SJCRH30 (cell line): ENCODE measurements around the gene NDUFS7. TPM values are rescaled to one million over a fixed set of nuclear protein-coding genes. Genes with fewer than 3 reads are reported as not detected.

Source experiments
- DNase-seq, 2 experiments: peaks; one replicate each; pipeline ENCODE4 v3.0.0-alpha.2; 2015 to 2020
- H3K27ac ChIP-seq: fragments of 250-450 bp; sonication (Bioruptor Pico); 2 replicates; pipeline ENCODE4 v1.5.1; 2020; ENCODE audit warnings: mild to moderate bottlenecking, moderate library complexity
- H3K27me3 ChIP-seq: fragments of 250-450 bp; sonication (Bioruptor Pico); 2 replicates; pipeline ENCODE4 v1.5.1; 2020; ENCODE audit warnings: mild to moderate bottlenecking, moderate library complexity
- H3K36me3 ChIP-seq: fragments of 250-450 bp; sonication (Bioruptor Pico); 2 replicates; pipeline ENCODE4 v1.5.1; 2020; ENCODE audit warnings: mild to moderate bottlenecking, moderate library complexity
- H3K4me1 ChIP-seq: fragments of 250-450 bp; sonication (Bioruptor Pico); 2 replicates; pipeline ENCODE4 v1.5.1; 2020; ENCODE audit warnings: mild to moderate bottlenecking, moderate library complexity
- H3K4me3 ChIP-seq: fragments of 250-450 bp; sonication (Bioruptor Pico); 2 replicates; pipeline ENCODE4 v1.5.1; 2020; ENCODE audit warnings: mild to moderate bottlenecking, moderate library complexity
- H3K9me3 ChIP-seq: fragments of 250-450 bp; sonication (Bioruptor Pico); replicated peaks from 2 replicates; pipeline ENCODE4 v1.5.1; 2020; ENCODE audit warnings: mild to moderate bottlenecking, moderate library complexity
- total RNA-seq: library from RNA; depleted of rRNA; stranded (reverse); fragments of >200 nt; shearing (Covaris generic); gene quantifications from 2 replicates; pipeline ENCODE4 v1.2.3, GENCODE V29; 2014; rRNA removed

The NDUFS7 gene
- total RNA-seq, 1 experiment from 2014 or later = 31.4 TPM

- H3K9me3 ChIP-seq = no peaks in the 10 kb centered on the region
- H3K4me3 ChIP-seq = no peak overlapping the region
- H3K4me1 ChIP-seq = peaks cover 3% of the 10 kb centered on the region; the same call in 1 of the 2 replicates
- peaks cover 44% of the 10 kb centered on the region for H3K36me3 ChIP-seq
- H3K27ac ChIP-seq = no peak overlapping the region
- no peak for DNase-seq
- no peaks in the 10 kb centered on the region for H3K27me3 ChIP-seq
Observed at GRCh38 chr19:1441677-1442438, 58.2 kb downstream of the NDUFS7 start.

Other genes starting within 250 kb of the NDUFS7 start
- 15.0 and 17.1 TPM in 2 replicates for gene SBNO2, start 209.6 kb upstream of the NDUFS7 start, total RNA-seq
- 40.4 and 43.6 TPM in 2 replicates for gene STK11, start 178.1 kb upstream of the NDUFS7 start, total RNA-seq
- 1.2 and 1.9 TPM in 2 replicates for gene CBARP, start 145.9 kb upstream of the NDUFS7 start, total RNA-seq
- gene ATP5F1D, start 142.2 kb upstream of the NDUFS7 start, total RNA-seq = 25.5 and 32.2 TPM in 2 replicates
- 9.1 TPM in 2 replicates for gene MIDN, start 135.3 kb upstream of the NDUFS7 start, total RNA-seq
- gene CIRBP, start 114.6 kb upstream of the NDUFS7 start, total RNA-seq = 159 and 181 TPM in 2 replicates
- gene FAM174C, start 108.4 kb upstream of the NDUFS7 start, total RNA-seq = 22.3 and 25.1 TPM in 2 replicates
- gene EFNA2, start 98.0 kb upstream of the NDUFS7 start, total RNA-seq = 1.0 and 2.8 TPM in 2 replicates
- 13.7 and 15.2 TPM in 2 replicates for gene GAMT, start 17.6 kb downstream of the NDUFS7 start, total RNA-seq
- 132 and 138 TPM in 2 replicates for gene DAZAP1, start 23.7 kb downstream of the NDUFS7 start, total RNA-seq
- gene RPS15, start 54.5 kb downstream of the NDUFS7 start, total RNA-seq = 1,359 and 1,591 TPM in 2 replicates
- gene APC2, start 66.2 kb downstream of the NDUFS7 start, total RNA-seq = 0.13 and 0.24 TPM in 2 replicates
- 26.6 and 29.4 TPM in 2 replicates for gene C19orf25, start 95.3 kb downstream of the NDUFS7 start, total RNA-seq
- gene PCSK4, start 106.4 kb downstream of the NDUFS7 start, total RNA-seq = 0.58 and 1.1 TPM in 2 replicates
- 0.41 and 0.45 TPM in 2 replicates for gene REEP6, start 107.3 kb downstream of the NDUFS7 start, total RNA-seq
- gene ADAMTSL5, start 129.1 kb downstream of the NDUFS7 start, total RNA-seq = 0.77 and 0.79 TPM in 2 replicates
- not detected in 2 replicates for gene PLK5, start 140.2 kb downstream of the NDUFS7 start, total RNA-seq
- 47.5 and 49.2 TPM in 2 replicates for gene MEX3D, start 184.4 kb downstream of the NDUFS7 start, total RNA-seq
- 99.8 and 103 TPM in 2 replicates for gene MBD3, start 209.0 kb downstream of the NDUFS7 start, total RNA-seq
- gene UQCR11, start 221.6 kb downstream of the NDUFS7 start, total RNA-seq = 95.0 and 100 TPM in 2 replicates